IPS-20b (cell line): ENCODE measurements around the gene ATXN1L.
A peak's percentile ranks its signal among the peaks of the same experiment; 100 is the strongest.
"Not testable (repeated sequence)": the region's sequence is repeated elsewhere in the genome, so short reads cannot be mapped to it uniquely, and the experiment has no call there.

Experiments
- H3K27ac ChIP-seq: one replicate; pipeline ENCODE4 v1.5.1; 2013; ENCODE audit warnings: low read length
- H3K27me3 ChIP-seq: 2 replicates; pipeline ENCODE4 v1.6.1; 2013; ENCODE audit warnings: mild to moderate bottlenecking, low read length, inconsistent platforms; ENCODE audit not compliant: insufficient read depth
- H3K36me3 ChIP-seq: 2 replicates; pipeline ENCODE4 v1.6.1; 2013; ENCODE audit warnings: low read depth, mild to moderate bottlenecking, inconsistent platforms, low read length, moderate library complexity; ENCODE audit not compliant: insufficient read depth
- H3K4me1 ChIP-seq: 2 replicates; pipeline ENCODE4 v1.6.1; 2013; ENCODE audit warnings: mild to moderate bottlenecking, control low read depth, inconsistent platforms, low read length, moderate library complexity; ENCODE audit not compliant: insufficient read depth
- H3K4me3 ChIP-seq: 2 replicates; pipeline ENCODE4 v1.5.1; 2013; ENCODE audit warnings: mild to moderate bottlenecking, low read length, inconsistent platforms
- H3K9ac ChIP-seq: 2 replicates; pipeline ENCODE4 v1.6.1; 2013; ENCODE audit warnings: low read depth, mild to moderate bottlenecking, inconsistent platforms, low read length, moderate library complexity
- H3K9me3 ChIP-seq: 2 replicates; pipeline ENCODE4 v1.6.1; 2013; ENCODE audit warnings: mild to moderate bottlenecking, low read depth, low read length, inconsistent platforms; ENCODE audit not compliant: insufficient read depth

The ATXN1L gene

DNA sequence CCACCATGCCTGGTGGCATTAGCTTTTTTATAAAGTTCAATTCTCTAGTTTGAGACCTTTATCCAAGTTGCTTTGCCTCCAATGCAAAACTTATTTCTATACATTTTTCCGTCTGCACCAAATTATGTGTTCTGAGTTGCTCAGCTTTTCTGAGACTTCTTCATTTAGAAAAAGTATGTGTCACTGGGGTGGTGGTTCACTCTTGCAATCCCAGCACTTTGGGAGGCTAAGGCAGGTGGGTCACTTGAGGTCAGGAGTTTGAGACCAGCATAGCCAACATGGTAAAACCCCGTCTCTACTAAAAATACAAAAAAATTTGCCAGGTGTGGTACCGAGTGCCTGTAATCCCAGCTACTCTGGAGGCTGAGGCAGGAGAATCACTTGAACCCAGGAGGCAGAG lies 14.1 kb upstream of the ATXN1L start:
- H3K36me3 ChIP-seq, H3K4me1 ChIP-seq, H3K9ac ChIP-seq, H3K4me3 ChIP-seq, H3K27me3 ChIP-seq, H3K9me3 ChIP-seq, H3K27ac ChIP-seq: not testable (repeated sequence)

DNA sequence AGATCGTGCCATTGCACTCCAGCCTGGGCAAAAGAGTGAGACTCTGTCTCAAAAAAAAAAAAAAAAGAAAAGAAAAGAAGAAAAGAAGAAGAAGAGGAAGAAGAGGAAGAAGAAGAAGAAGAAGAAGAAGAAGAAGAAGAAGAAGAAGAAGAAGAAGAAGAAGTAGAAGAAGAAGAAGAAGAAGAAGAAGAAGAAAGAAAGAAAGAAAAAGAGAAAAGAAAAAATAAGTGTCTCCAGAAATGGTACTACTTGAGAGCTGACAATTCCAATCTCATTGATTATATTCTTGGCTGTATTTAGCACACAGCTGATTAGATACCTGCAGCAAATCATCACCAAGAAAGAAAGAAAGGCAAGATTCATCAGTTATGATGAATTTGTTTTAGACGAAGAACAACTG lies 13.7 kb upstream of the ATXN1L start:
- not testable (repeated sequence) for H3K9ac ChIP-seq, H3K4me3 ChIP-seq, H3K27me3 ChIP-seq, H3K9me3 ChIP-seq, H3K27ac ChIP-seq, H3K4me1 ChIP-seq, H3K36me3 ChIP-seq

GRCh38 chr16:71834291-71834690 lies 11.5 kb upstream of the ATXN1L start:
- Histone ChIP-seq H3K36me3 (no peaks in the 10 kb centered on the region), H3K9me3 (no peaks in the 10 kb centered on the region), H3K4me1 (no peaks in the 10 kb centered on the region), H3K9ac (no peak overlapping the region), H3K27me3 (no peaks in the 10 kb centered on the region), H3K4me3 (no peak overlapping the region), H3K27ac (no peak overlapping the region)

- Histone ChIP-seq H3K9ac (no peak overlapping the region), H3K9me3 (no peaks in the 10 kb centered on the region), H3K27ac (no peak overlapping the region), H3K4me3 (no peak overlapping the region), H3K36me3 (no peaks in the 10 kb centered on the region), H3K27me3 (no peaks in the 10 kb centered on the region), H3K4me1 (no peaks in the 10 kb centered on the region)
Measured at GRCh38 chr16:71837150-71837549, 8.6 kb upstream of the ATXN1L start.

DNA sequence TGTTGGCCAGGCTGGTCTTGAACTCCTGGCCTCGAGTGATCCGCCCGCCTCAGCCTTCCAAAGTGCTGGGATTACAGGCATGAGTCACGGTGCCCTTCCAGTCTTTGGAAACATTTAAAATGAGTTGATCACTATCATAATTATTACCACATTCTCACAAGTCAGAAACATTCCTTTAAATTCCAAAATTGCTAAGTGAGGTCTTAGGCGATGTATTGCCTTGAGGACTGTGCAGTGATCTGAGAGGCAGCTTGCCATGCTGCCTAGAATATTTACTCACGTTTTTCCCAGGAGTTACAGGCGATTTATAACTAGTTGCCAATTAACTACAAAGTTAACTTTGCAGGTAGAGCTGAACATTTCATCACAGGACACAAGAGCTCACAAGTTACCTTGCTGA lies 5.7 kb upstream of the ATXN1L start:
- H3K27ac ChIP-seq, result no peak overlapping the region
- no peaks in the 10 kb centered on the region for H3K9me3 ChIP-seq
- no peaks in the 10 kb centered on the region for H3K4me1 ChIP-seq
- H3K9ac ChIP-seq, result no peak overlapping the region
- H3K4me3 ChIP-seq, result no peak overlapping the region
- H3K36me3 ChIP-seq, result no peaks in the 10 kb centered on the region
- H3K27me3 ChIP-seq, result no peaks in the 10 kb centered on the region

DNA sequence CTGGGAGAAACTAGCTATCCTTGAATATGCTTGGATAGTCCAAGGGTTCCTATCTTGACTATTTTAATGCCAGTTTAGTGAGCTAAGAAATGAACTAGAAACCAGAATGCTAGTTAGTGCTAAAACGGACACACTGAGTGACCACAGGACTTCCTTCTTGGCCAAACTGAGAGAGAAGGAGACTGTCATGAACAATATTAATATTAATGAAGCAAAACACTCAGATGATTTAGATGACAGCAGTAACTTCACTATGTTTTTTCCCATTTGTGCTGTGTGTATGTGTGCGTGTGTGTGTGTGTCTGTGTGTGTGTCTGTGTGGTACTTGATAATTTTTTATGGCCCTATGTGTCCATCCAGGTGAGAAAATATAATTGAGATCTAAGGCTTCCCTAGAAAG lies 2.2 kb upstream of the ATXN1L start:
- Histone ChIP-seq H3K4me1 (peaks cover 3% of the 10 kb centered on the region; the same call in 1 of the 2 replicates), H3K9ac (no peak overlapping the region), H3K36me3 (peaks cover 6% of the 10 kb centered on the region; the same call in 1 of the 2 replicates), H3K9me3 (no peaks in the 10 kb centered on the region), H3K27ac (no peak overlapping the region), H3K4me3 (no peak overlapping the region), H3K27me3 (no peaks in the 10 kb centered on the region)

GRCh38 chr16:71846431-71846830 lies 655 bp downstream of the ATXN1L start:
- peak overlapping the region; percentile 98 for H3K4me3 ChIP-seq
- no peaks in the 10 kb centered on the region for H3K9me3 ChIP-seq
- peaks cover 35% of the 10 kb centered on the region for H3K36me3 ChIP-seq
- H3K4me1 ChIP-seq, result peaks cover 3% of the 10 kb centered on the region; the same call in 1 of the 2 replicates
- H3K27me3 ChIP-seq, result no peaks in the 10 kb centered on the region
- H3K9ac ChIP-seq, result peak overlapping the region; percentile 90
- no peak overlapping the region for H3K27ac ChIP-seq

GRCh38 chr16:71847096-71847495 lies 1.3 kb downstream of the ATXN1L start:
- Histone ChIP-seq H3K4me3 (peak overlapping the region; percentile 98), H3K9ac (peak overlapping the region; percentile 90; the same call in 1 of the 2 replicates), H3K9me3 (no peaks in the 10 kb centered on the region), H3K27me3 (no peaks in the 10 kb centered on the region), H3K4me1 (peaks cover 3% of the 10 kb centered on the region; the same call in 1 of the 2 replicates), H3K27ac (no peak overlapping the region), H3K36me3 (peaks cover 40% of the 10 kb centered on the region)

GRCh38 chr16:71848622-71849021 lies 2.8 kb downstream of the ATXN1L start:
- Histone ChIP-seq H3K9ac (no peak overlapping the region), H3K36me3 (peaks cover 53% of the 10 kb centered on the region)

DNA sequence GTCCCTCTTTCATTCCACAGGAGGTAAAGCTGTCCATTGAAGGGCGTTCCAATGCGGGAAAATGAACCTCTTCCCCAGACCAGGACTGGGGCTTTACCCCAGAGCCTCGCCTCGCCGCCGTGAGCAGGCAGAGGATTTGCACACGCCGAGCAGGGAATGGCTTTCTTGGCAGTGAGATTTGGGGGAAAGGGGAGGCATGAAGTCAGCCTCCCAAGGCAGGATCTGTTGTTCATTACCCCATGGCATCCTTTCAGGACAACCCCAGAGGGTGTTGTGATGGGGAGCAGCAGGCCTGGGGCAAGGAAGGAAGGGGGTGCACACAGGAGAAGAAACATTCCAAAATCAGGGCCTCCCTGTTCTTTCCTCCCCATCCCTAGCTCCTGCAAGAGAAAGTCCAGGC lies 6.0 kb downstream of the ATXN1L start:
- peaks cover 3% of the 10 kb centered on the region; the same call in 1 of the 2 replicates for H3K4me1 ChIP-seq
- H3K36me3 ChIP-seq, result peaks cover 53% of the 10 kb centered on the region
- no peak overlapping the region for H3K4me3 ChIP-seq

More at GRCh38 chr16:71848622-71849021, 2.8 kb downstream of the ATXN1L start:
- peaks cover 3% of the 10 kb centered on the region; the same call in 1 of the 2 replicates for H3K4me1 ChIP-seq
- H3K27ac ChIP-seq, result no peak overlapping the region
- no peaks in the 10 kb centered on the region for H3K9me3 ChIP-seq
- no peaks in the 10 kb centered on the region for H3K27me3 ChIP-seq
- no peak overlapping the region for H3K4me3 ChIP-seq

GRCh38 chr16:71852158-71852557 lies 6.4 kb downstream of the ATXN1L start:
- no peak overlapping the region for H3K4me3 ChIP-seq
- H3K9ac ChIP-seq, result no peak overlapping the region
- H3K4me1 ChIP-seq, result peaks cover 1% of the 10 kb centered on the region; the same call in 1 of the 2 replicates
- no peak overlapping the region for H3K27ac ChIP-seq
- H3K27me3 ChIP-seq, result no peaks in the 10 kb centered on the region
- H3K9me3 ChIP-seq, result no peaks in the 10 kb centered on the region
- H3K36me3 ChIP-seq, result peaks cover 53% of the 10 kb centered on the region

More for the DNA sequence above, 6.0 kb downstream of the ATXN1L start:
- Histone ChIP-seq H3K9me3 (no peaks in the 10 kb centered on the region), H3K27ac (no peak overlapping the region), H3K27me3 (no peaks in the 10 kb centered on the region), H3K9ac (no peak overlapping the region)

- Histone ChIP-seq H3K9ac (no peak overlapping the region), H3K36me3 (peaks cover 53% of the 10 kb centered on the region), H3K9me3 (no peaks in the 10 kb centered on the region)
Measured at GRCh38 chr16:71852561-71852960, 6.8 kb downstream of the ATXN1L start.

More at GRCh38 chr16:71852561-71852960, 6.8 kb downstream of the ATXN1L start:
- H3K4me3 ChIP-seq, result no peak overlapping the region
- no peaks in the 10 kb centered on the region for H3K4me1 ChIP-seq
- no peak overlapping the region for H3K27ac ChIP-seq
- H3K27me3 ChIP-seq, result no peaks in the 10 kb centered on the region
